Measurements from ENCODE around the gene ASF1B.
A peak's percentile ranks its signal among the peaks of the same experiment; 100 is the strongest.
"Not testable (repeated sequence)": the region's sequence is repeated elsewhere in the genome, so short reads cannot be mapped to it uniquely, and the experiment has no call there.

ASF1B gene

DNA sequence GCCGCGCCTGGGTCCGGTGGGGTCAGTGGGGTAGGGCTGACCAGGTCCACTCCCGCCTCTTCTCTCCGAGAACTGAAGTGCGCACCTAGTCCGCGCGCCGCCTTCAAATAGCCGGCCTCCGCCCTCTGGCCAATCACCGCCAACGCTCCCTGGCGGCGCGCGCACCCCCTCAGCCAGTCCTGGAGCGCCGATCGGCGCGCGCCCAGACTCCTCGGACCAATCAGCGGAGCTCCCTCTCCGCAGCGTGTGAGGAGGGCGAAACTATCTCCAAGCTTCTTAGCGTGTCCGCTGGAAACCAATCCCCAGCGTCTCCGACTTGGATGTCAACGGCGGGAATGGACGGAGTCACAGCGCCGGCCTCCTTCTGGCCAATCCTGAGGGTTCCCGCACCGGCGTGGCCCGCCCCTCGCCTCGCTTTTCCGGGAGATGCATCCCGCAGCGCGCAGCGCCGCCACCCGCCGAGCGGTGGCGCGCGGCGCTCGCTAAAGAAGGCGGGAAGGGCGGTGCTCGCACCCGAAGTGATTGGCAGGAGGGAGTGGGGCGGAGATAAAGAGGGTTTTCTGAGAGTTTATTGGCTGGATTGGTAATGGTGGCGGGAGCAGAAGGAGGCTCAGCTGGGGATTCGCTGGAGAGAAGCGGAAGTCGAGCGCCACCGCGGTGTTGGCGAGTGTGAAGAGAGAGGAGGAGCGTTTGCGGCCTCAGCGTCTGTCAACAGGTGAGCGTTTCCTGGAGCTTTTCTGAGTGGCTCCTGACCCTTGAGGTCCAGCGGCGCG lies at the start of gene ASF1B:
Gene ASF1B, minus strand, starts transcription at position 81 of the 773 bp plus-strand sequence. CDS start 133 bp downstream, outside the sequence.
- DNase-seq = peak; percentile 100

DNA sequence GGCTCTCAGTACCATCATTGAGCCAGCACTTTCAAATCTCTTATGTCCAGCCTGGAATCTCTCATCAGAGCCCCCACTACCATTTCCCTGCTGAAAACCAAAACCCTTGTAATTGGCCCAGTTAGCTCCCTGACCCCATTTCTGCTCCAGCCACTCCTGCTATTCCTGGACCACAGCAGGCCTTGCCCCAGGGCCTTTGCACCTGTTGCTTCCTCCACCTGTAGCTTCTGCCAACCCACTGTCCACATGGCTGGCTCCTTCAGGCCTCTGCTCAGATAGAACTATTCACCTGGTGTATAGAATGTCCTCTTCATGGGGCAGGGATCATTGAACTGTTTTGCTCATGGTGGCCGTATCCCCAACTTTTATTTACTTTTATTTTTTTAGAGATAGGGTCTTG lies 49.3 kb upstream of the ASF1B start:
- DNase-seq = not testable (repeated sequence)

DNA sequence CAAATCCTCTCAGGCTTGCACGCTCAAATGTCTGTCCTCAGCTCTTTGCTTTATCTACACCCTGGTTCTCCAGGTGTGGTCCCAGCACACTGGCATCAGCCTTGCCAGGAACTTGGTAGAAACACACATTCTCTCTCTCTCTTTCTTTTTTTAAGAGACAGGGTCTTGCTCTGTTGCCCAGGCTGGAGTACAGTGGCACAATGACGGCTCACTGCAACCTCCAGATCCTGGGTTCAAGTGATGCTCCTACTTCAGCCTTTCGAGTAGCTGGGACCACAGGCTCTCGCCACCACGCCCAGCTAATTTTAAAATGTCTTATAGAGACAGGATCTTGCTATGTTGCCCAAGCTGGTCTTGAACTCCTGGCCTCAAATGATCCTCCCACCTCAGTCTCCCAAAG lies 48.8 kb upstream of the ASF1B start:
- DNase-seq = no peak

DNA sequence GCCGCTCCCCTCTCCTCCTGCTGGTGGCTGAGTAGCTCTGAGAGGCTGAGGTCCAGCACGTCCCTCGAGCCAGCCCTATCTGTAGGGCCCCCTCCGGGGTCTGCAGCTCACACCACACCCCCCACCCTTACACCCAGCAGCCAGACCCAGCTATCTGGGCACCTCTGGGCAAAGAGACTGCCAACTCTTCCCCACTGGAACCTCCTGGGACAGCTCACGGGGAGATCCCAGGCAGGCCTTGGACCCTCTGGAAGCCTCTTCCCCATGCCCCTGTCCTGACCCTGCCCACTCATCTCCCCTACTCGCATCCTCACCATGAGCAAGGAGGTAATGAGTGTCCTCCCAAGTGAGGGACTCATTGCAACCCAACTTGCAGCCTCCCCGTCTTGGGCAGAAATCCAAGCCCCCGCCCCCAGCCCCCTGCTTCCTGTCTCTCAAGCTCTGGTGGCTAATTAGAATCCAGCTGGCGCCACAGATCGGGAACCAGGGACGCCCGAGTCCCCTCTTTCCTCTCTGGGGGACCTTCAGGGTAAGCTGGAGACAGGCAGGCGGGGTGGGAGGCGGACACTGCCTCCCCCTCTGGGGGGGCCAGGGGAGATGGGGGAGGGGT lies 47.5 kb upstream of the ASF1B start:
- no peak for DNase-seq

DNA sequence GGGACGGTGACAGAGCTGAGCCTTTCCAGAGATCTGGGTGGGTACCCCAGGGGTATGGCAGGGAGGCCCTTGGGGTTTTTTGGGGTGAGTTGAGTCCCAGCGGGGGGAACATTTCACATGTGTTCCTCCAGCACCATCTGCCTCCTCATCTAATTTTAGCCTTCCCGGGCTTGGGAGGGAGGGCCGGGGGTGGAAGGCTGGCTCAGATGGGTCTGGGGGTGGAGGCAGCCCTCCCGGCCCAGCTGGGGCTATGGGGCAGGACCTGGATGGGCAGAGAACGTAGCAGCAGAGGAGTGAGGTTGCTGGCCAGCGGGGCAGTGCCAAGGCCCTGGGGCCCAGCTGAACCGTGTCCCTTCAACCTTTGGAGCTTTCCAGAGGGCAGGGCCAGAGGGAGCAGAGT lies 46.1 kb upstream of the ASF1B start:
- DNase-seq = no peak

DNA sequence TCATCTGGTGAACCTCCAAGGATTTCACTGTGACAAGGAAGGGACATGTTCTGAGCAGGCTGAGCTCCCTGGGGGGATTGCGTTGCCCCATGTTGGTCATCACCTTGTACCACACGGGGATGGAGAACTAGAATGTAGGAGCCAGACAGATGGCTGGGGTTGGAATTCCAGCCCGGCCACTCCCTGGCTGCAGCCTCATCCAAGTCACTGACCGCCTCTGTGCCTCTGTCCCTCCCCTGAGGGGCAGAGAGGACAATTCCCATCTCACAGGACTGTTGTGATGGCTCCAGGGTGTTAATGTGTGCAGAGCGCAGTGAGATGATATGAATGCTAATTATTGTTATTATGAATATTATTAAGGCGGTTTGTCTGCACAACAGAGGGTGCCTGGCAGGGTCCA lies 45.5 kb upstream of the ASF1B start:
- no peak for DNase-seq

DNA sequence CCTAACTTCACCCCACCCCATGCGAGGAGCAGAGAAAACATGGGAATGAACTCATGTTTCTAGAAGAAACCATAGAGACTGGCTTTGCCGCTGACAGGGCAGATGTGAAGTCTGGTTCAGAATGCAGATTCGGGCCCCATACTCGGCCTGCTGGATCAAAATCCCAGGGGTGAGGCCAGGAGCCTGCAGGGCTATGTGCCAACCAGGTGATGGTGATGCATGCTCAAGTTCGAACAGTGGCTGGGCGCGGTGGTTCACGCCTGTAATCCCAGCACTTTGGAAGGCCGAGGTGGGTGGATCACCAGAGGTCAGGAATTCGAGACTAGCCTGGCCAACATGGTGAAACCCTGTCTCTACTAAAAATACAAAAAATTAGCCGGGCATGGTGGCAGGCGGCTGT lies 44.8 kb upstream of the ASF1B start:
- DNase-seq = not testable (repeated sequence)

DNA sequence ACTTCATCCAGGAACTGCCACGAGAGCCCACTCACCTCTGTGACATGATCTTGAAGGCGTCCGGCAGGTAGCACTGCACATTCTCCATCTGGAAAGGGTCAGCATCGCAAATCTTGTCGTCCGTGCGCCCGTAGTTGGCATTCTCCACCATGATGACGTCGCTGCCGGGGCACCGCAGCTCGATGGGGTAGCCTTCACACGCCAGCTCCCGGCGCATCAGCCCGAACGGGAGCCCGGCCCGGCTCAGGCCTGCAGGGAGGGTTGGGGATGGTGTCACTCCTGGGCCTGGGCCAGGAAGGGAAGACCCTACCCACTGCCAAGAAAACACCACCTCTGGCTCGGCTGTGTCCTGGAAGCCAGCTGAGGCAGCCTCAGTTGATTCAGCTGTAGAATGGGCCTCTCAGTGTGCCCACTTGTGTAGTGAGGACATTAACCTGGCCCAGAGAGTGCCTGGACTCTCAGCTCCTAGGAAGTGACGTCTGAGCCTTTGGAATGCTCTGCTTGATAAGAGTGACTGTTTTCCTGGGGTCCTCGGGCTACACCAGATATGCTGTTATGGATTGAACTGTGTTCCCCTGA lies 41.2 kb upstream of the ASF1B start:
- no peak for DNase-seq

DNA sequence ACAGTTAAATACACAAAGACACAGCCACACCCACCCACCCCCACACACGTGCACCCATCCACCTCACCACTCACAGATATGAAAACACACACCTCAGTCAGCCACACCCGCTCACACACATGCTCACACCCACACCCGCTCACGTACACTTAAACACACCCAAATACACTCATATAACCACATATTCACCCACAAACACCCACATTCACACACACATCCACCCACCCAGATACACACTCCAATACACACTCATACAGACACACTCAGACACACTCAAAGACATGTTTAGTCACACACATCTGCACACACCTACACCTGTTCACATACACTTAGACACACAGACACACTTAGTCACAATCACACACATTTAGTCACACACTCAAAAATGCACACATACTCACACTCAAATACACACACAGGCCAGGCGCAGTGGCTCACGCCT lies 39.0 kb upstream of the ASF1B start:
- no peak for DNase-seq

DNA sequence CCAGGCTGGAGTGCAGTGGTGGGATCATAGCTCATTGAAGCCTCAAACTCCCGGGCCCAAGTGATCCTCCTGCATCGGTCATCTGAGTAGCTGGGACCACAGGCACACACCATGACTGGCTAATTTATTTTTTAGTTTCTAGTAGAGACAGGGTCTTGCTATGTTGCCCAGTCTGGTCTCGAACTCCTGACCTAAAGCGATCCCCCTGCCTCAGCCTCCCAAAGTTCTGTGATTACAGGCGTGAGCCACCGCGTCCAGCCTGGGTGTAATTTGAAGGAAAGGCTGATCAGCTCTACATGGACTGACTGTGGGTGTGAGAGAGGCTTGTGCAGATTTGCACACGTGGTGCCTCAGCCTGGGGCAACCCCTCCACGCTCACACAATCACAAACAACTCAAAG lies 38.5 kb upstream of the ASF1B start:
- DNase-seq = no peak

DNA sequence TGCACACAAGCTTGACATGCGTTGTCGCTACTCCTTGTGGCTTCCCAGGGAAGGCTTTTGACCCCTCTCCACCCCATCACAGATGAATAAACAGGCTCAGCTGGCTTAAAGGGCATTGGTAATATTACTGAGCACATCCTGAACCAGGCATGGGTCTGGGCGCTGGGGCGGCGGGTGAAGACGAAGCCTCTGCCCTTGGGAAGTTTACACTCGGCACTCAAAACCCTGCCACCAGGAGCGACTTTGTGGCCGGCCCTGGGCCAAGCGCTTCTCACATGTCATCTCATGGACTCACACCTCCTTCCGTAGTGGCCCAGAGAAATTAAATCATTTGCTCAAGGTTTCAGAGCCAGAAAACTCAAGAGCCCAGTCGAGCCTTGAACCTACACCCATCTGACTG lies 32.6 kb upstream of the ASF1B start:
- no peak for DNase-seq

DNA sequence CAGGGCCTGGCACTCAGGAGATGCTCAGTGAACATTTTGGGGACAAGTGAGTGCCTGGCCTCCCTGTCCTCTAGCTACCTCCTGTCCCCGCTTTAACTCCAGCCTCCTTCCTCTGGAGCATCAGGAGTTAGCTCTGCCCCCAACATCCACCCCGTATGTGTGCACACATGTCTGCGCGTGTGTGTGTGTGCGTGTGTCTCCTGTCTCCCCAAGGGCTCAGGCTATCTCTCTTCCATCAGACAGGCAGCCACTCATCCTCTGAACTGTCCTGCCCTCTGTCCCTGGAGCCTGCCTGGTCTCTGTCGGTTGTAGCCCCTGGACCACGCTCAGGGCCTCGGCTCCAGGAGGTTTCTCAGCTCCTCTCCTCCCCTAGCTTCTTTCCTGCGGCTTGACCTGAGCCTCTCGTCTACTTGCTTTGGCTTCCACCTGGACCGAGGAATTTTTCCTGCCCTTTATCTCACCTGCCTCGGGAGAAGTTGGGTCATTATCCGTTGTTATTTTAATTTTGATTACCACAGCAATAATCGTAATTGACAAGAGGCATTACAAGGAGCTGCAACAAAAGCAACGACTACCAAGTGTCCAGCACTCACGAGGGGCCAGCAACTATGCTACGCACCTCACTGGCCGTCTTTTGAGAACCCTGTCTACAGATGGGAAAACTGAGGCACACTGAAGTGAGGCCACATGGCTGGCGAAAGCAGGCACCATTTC lies 32.0 kb upstream of the ASF1B start:
- no peak for DNase-seq

DNA sequence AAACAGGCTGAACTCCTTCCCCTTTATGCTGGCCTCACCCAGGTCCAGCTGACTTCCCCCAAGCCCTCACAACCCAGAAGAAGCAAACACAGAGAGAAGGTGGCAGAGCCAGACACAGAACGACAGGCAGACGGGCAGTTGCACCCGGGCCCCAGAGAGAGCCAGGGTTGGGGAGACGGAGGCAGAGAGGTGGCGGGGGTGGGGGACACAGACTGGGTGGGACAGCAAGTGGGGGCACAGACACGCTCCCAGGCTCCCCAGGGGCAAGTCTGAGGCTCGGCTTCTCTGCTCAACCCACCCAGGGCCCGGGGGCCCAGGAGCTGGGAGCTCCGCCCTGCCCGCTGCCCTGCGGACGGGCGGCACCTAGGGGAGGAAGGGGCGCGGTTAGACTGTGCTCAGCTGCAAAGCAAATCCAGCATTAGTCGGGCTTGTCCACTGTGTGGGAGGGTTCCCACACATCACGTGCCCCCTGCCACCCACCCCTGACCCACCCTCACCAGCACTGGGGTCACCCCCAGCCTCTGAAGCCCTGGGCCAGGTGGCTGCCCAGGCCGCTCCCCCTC lies 31.3 kb upstream of the ASF1B start:
- DNase-seq = no peak

DNA sequence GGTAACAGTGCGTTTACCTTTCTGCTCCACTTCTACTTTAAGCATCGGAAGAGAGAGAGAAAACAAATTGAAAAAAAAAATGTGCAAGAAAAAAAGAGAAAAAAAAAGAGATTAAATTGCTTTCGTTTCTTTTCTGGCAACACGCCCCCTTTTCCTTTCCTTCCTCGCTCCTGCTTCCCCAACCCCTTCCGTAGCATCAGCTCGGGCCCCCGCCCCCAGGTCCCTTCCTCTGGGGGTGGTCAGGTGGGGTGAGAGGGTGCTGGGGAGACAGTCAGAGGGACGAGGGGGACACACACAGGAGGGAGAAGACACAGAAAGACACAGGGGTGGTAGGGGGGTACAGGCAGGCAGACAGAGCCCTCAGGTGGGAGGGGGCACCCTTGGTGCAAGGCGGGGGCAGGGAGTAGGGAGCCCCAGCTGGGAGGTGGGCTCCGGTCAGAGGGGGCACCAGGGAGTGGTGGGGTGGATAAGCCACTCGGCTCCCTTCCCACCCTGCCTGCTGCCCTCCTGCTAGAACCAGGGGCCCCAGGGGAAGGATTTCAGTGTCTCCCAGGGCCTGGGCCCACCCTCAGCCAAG lies 30.7 kb upstream of the ASF1B start:
- DNase-seq = no peak

DNA sequence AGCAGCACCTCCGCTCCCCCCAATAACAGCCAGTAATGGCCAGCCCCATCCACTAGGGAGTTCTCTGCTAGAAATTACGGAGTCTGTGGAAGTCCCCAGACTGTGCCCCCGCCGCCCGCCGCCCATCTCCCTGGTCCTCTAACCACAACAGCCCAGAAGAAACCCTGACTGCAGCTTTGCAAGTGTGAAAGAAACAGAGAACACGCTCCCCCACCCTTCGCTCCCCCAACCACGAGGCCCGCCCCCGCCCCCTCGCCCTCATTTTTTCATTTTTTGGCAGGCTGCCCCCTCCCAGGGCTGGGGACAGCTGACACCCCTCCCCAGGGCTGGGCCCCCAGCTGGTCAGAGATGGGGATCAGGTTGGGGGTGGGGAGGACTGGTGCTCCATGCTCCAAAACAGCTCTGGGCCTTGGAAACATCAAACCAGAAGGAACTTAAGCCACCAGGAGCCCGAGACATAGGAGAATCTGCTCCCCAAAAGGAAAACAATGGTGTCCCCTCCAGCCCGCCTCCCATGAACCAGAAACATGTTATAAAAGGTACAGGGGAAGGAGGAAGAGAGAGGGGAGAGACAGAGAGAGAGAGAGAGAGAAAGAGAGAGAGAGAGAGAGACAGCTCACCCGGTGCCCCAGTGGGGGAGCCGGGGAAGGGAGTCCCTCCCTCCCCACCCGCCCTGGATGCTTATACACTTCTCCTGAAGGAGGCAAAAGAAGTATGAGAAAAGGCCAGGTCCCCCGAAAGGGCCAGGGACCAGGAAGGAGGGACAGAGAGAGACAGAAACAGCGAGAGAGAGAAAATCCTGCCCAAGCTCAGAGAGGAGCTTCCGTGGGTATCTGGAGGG lies 29.8 kb upstream of the ASF1B start:
- no peak for DNase-seq

DNA sequence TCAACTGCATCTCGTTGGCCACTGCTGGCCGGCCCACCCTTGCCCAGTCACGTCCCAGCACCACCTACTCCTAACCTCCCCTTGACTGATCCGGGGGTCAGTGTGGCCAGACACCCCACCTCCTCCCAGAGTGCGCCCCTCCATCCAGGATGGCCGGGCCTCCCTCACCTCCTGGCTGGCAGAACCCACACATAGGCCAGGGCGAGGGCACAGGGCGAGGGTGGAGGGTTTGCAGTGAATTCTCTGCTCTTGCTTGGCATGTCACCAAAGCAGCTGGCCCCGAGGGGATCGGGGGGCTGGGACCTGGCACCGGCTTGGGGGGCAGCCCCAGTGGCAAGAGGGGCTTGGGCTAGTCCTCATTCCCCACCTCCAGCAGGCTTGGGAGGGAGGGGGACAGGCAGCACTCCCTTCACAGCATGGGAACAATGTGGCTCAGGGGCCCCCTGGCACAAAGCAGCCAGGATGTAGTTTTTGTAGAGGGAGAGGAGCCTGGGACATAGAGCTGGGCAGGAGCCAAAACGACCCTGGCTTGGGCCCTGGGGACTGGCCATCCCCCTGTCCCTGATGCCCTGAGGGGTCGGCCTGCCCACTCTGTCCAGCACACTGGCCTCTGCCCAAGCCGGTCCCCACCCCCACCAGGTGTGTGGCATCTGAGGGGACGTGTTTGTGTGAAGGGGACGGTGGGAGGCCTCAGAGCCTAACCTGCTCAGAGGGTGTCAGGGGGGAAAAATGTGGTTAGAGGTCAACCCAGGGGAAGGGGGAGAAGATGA lies 28.5 kb upstream of the ASF1B start:
- DNase-seq = no peak

DNA sequence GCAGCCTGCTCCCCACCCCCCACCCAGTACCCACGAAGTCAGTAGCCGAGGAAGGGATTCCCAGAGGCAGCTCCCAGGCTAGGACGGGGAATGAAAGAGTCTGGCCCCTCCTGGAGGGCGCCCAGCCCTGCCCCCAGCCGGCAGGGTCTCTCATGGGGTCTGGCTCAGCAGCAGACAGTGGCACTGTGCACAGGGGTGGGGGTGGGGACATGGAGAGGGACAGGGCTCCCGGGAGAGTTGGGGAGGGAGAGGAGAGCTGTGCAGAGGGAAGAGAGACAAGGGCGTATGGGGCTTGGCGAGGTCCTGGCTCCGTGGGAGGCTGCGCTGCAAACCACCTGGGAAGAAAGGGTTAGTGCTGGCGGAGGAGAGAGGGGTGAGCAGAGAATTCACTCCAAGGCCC lies 27.7 kb upstream of the ASF1B start:
- DNase-seq = no peak

DNA sequence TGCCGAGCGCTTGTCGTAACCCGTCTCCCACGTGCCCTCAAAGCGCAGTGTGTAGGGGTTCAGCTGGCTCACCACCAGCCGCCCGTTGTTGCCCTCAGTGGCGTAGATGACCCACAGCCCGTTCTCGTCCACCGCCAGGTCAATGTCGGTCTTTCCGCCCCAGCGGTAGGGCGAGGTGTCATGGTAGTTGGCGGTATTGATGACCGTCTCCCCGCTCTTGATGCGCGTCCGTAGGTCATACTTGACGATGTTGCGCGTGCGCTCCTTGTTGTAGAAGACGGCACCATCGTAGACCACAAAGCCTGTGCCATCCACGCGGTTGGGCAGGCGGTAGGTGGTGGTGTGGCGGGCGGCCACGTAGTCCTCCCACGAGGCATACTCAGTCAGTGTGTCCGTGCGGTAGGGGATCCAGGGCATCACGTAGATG lies 26.5 kb upstream of the ASF1B start:
- DNase-seq = no peak

DNA sequence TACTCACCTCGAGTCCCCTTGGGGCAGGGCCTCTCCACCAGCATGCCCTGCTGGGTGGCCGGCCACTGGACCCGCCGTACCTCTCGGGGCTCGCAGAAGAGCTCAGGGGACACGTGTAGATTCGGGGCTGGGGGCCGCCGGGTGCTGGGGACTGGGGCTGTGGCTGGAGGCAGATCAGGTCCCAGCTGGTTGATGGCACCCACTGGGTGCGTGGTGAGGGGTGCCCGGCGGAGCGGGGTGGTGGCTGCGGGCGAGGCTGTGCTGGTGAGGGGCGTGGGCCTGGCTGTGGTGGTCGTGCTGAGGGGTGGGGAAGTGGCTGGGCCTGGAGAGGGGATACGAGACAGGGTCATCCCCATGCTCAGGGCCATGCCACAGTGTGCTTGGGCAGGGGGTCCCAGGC lies 24.9 kb upstream of the ASF1B start:
- DNase-seq = no peak

DNA sequence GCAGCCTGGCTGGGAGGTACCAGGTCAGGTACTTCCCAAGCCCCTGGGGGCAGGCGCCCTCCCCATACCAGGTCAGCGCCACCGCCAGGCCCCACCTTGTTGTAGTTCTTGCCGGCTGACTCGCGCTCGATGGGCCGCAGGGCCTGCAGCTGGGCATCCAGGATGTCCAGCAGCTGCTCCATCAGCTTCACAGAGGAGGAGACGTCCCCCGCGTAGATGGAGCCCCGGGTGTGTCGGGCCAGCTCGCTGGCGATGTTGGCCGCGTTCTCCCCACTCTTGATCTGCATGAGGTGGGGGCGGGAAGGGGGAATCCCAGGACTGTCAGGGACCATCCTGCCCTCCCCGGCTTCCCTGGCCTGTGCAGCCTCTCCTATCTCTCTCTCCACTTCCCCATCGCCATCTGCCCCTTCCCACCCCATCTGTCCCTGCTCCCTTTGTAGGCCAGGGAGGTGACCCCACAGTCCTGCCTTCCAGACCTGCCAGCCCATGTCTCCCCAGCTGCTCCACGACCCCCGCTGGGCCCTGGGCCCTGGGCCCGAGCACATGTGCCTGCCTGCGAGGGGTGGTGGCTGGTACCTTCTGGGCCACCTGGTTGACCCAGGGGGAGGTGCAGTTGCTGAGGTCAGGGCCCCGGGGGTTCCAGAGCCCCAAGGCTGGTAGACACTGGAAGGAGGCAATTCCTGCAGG lies 23.8 kb upstream of the ASF1B start:
- DNase-seq = no peak

DNA sequence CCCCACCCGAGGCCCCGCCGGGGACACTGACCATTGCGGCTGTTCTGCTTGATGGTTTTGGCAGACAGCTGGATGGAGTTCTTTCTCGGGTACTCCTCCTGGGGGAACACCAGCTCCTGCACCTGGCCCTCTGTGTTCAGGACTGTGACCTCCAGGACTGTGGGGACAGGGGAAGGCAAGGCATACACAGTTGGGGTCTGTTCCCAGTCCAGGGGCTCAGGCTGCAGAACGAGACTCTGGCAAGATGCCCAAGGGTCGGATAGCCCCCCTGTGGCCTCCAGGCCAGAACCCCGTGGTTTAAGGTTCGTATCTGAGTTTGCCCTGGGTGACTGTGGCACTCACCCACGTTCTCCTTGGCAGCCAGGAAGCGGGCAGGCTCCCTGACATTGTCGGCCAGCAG lies 22.7 kb upstream of the ASF1B start:
- no peak for DNase-seq

All from amniotic stem cell (primary cell).